K562 (cell line): ENCODE measurements around the gene ARMC7. TPM values are rescaled to one million over a fixed set of nuclear protein-coding genes. Genes with fewer than 3 reads are reported as not detected.

Experiments used
- ATAC-seq: fragments of 200-7000 bp; cut with Tn5 transposase; 3 replicates; pipeline ENCODE4 v1.9.1; 2020; ENCODE audit warnings: moderate library complexity
- BruUV-seq: library from RNA; stranded (reverse); fragments of 400-500 nt; replicated peaks from 2 replicates; lab custom pipeline; 2021; lab: Mats Ljungman, UMichigan
- CTCF ChIA-PET: fragments of 300-600 bp; formaldehyde crosslinking; extraction: SDS; loops from one replicate; lab custom pipeline; 2021; ENCODE audit warnings: low intra/inter-chr PET ratio; lab: Yijun Ruan, JAX
- POLR2A ChIA-PET: fragments of 300-600, 350-650 bp; sonication (Branson Sonifier 250); formaldehyde crosslinking; extraction: SDS; loops from one replicate; lab custom pipeline; 2021; ENCODE audit warnings: antibody characterized with exemption, inconsistent platforms; lab: Yijun Ruan, JAX
- DNase-seq, 4 experiments: peaks; one replicate each; pipeline versions ENCODE4 v3.0.0 to v3.0.0-alpha.2; 2011 to 2018; ENCODE audit warnings: low spot score in 3 of 4, mixed read lengths in 3 of 4; ENCODE audit errors: extremely low read depth in 1 of 4
- FAIRE-seq: peaks from 2 replicates; lab custom pipeline; 2011; peaks lifted over from hg19 to GRCh38; lab: Jason Lieb, UNC
- H2AFZ ChIP-seq: 2 replicates; pipeline ENCODE4 v1.6.0; 2011; ENCODE audit warnings: low read depth, low read length, control low read depth, inconsistent platforms
- H3K27ac ChIP-seq: fragments of 200-600 bp; 3 replicates; pipeline ENCODE4 v1.8.0; 2011; ENCODE audit warnings: low read depth, mild to moderate bottlenecking, control low read depth, inconsistent platforms, low read length, moderate library complexity, mixed read lengths; ENCODE audit errors: extremely low read depth
- H3K27me3 ChIP-seq, 2 experiments: fragments of 300-600 bp in 1 of 2; 2 replicates in 1 of 2; 3 replicates in 1 of 2; pipeline versions ENCODE4 v1.6.0 to v1.8.0; 2011; ENCODE audit warnings: inconsistent platforms in 2 of 2, low read length in 2 of 2, mild to moderate bottlenecking in 1 of 2, mixed read lengths in 1 of 2, moderate library complexity in 1 of 2; ENCODE audit not compliant: control insufficient read depth in 2 of 2, insufficient read depth in 2 of 2
- H3K36me3 ChIP-seq: fragments of 300-600 bp; 3 replicates; pipeline ENCODE4 v1.8.0; 2011; ENCODE audit warnings: mild to moderate bottlenecking, low read length, inconsistent platforms; ENCODE audit not compliant: control insufficient read depth, insufficient read depth
- H3K4me1 ChIP-seq, 2 experiments: fragments of 200-600 bp in 1 of 2; replicated peaks in 1 of 2; 2 replicates in 1 of 2; 3 replicates in 1 of 2; pipeline versions ENCODE4 v1.5.1 to v1.8.0; 2011; ENCODE audit warnings: inconsistent platforms in 2 of 2, low read length in 2 of 2, mild to moderate bottlenecking in 1 of 2, mixed read lengths in 1 of 2, moderate library complexity in 1 of 2; ENCODE audit not compliant: control insufficient read depth in 2 of 2, insufficient read depth in 2 of 2
- H3K4me2 ChIP-seq: 2 replicates; pipeline ENCODE4 v1.6.1; 2011; ENCODE audit warnings: low read length, control low read depth, inconsistent platforms, mixed read lengths; ENCODE audit not compliant: insufficient read depth
- H3K4me3 ChIP-seq: fragments of 200-600 bp; sonication (generic), shearing (Covaris generic); 2 replicates; pipeline ENCODE4 v1.5.1; 2016; ENCODE audit warnings: control low read depth, inconsistent platforms
- H3K79me2 ChIP-seq: fragments of 200-600 bp; 3 replicates; pipeline ENCODE4 v1.8.0; 2011; ENCODE audit warnings: low read length, inconsistent platforms; ENCODE audit not compliant: control insufficient read depth, insufficient read depth
- H3K9ac ChIP-seq, 2 experiments: 2 replicates each; pipeline versions ENCODE4 v1.6.0 to v1.6.1; 2011; ENCODE audit warnings: low read depth in 2 of 2, low read length in 2 of 2, control low read depth in 1 of 2, inconsistent platforms in 1 of 2, mild to moderate bottlenecking in 1 of 2, mixed read lengths in 1 of 2; ENCODE audit not compliant: insufficient read depth in 1 of 2
- H3K9me1 ChIP-seq: one replicate; pipeline ENCODE4 v1.6.0; 2011; ENCODE audit warnings: inconsistent platforms, mild to moderate bottlenecking, low read length, moderate library complexity; ENCODE audit not compliant: control insufficient read depth, insufficient read depth
- H3K9me3 ChIP-seq: replicated peaks from 2 replicates; pipeline ENCODE4 v1.5.1; 2011; ENCODE audit warnings: low read depth, low read length, inconsistent platforms; ENCODE audit not compliant: control insufficient read depth, insufficient read depth
- H4K20me1 ChIP-seq: replicated peaks from 2 replicates; pipeline ENCODE4 v1.6.1; 2011; ENCODE audit warnings: low read length, inconsistent platforms, mixed read lengths; ENCODE audit not compliant: control insufficient read depth, insufficient read depth
- BRD9 ChIP-seq: fragments of 450-650 bp; IDR thresholded peaks from 2 replicates; pipeline ENCODE4 v1.6.1; 2018; ENCODE audit warnings: low read depth; ENCODE audit not compliant: partially characterized antibody
- CBFA2T2 ChIP-seq: fragments of 450-650 bp; conservative IDR thresholded peaks from 2 replicates; pipeline ENCODE4 v1.6.1; 2017; ENCODE audit warnings: mild to moderate bottlenecking
- ELF4 ChIP-seq: fragments of 450-650 bp; formaldehyde crosslinking; IDR thresholded peaks from 2 replicates; pipeline ENCODE4 v1.4.0; 2022; ENCODE audit warnings: missing genetic modification characterization
- ETV5 ChIP-seq: sonication (generic); formaldehyde crosslinking; IDR thresholded peaks from 2 replicates; pipeline ENCODE4 v1.4.0; 2020; ENCODE audit warnings: low read depth, mild to moderate bottlenecking, missing genetic modification reagents
- ETV6 ChIP-seq, 3 experiments: fragments of 150-350 bp in 1 of 3; sonication (generic) in 1 of 3; formaldehyde crosslinking in 1 of 3; IDR thresholded peaks; 2 replicates each; pipeline versions ENCODE4 v1.6.1 to v1.8.0; 2014 to 2022; ENCODE audit warnings: borderline replicate concordance in 2 of 3, low read depth in 2 of 3, antibody characterized with exemption in 1 of 3, low read length in 1 of 3, mild to moderate bottlenecking in 1 of 3, missing genetic modification reagents in 1 of 3
- GABPA ChIP-seq: fragments of 200-800 bp; sonication (Bioruptor generic); conservative IDR thresholded peaks from 2 replicates; pipeline ENCODE4 v1.6.1; 2016; ENCODE audit warnings: low read depth, missing genetic modification characterization, missing compliant biosample characterization
- MCM2 ChIP-seq: fragments of 450-650 bp; IDR thresholded peaks from 2 replicates; pipeline ENCODE4 v1.6.1; 2017; ENCODE audit warnings: low read depth, mild to moderate bottlenecking
- NRF1 ChIP-seq, 2 experiments: fragments of 450-650 bp; IDR thresholded peaks in 1 of 2; conservative IDR thresholded peaks in 1 of 2; 2 replicates each; pipeline ENCODE4 v1.6.1; 2014; ENCODE audit warnings: mild to moderate bottlenecking in 2 of 2
- PHB2 ChIP-seq: fragments of 450-650 bp; IDR thresholded peaks from 2 replicates; pipeline ENCODE4 v1.6.1; 2017; ENCODE audit warnings: low read depth
- POLR2AphosphoS5 ChIP-seq: IDR thresholded peaks from 2 replicates; pipeline ENCODE4 v1.6.1; 2011; ENCODE audit warnings: mild to moderate bottlenecking, low read depth, low read length, moderate library complexity; ENCODE audit not compliant: control insufficient read depth, insufficient read depth
- RAD21 ChIP-seq, 2 experiments: fragments of 250-450 bp in 1 of 2; fragments of 450-650 bp in 1 of 2; sonication (Bioruptor Pico) in 1 of 2; formaldehyde crosslinking in 1 of 2; IDR thresholded peaks in 1 of 2; conservative IDR thresholded peaks in 1 of 2; 2 replicates each; pipeline versions ENCODE4 v1.4.0 to v1.8.0; 2020 to 2022; ENCODE audit warnings: mild to moderate bottlenecking in 2 of 2, moderate library complexity in 1 of 2
- ZBTB5 ChIP-seq: fragments of 450-650 bp; IDR thresholded peaks from 2 replicates; pipeline ENCODE4 v1.6.1; 2017; ENCODE audit warnings: antibody characterized with exemption
- ZEB2 ChIP-seq: fragments of 450-650 bp; IDR thresholded peaks from 2 replicates; pipeline ENCODE4 v1.6.1; 2016
- ZNF778 ChIP-seq: fragments of 450-650 bp; formaldehyde crosslinking; IDR thresholded peaks from 2 replicates; pipeline ENCODE4 v1.4.0; 2020; ENCODE audit warnings: mild to moderate bottlenecking, moderate library complexity
- ZSCAN32 ChIP-seq: fragments of 450-650 bp; formaldehyde crosslinking; IDR thresholded peaks from 2 replicates; pipeline ENCODE4 v1.4.0; 2020; ENCODE audit warnings: mild to moderate bottlenecking, moderate library complexity
- WGBS: fragments of 100-300 bp; shearing (Covaris generic); methylation state at CpG from one replicate; pipeline ENCODE4 v1.1.6; 2016; ENCODE audit warnings: low coverage, mixed read lengths; ENCODE audit not compliant: insufficient coverage; ENCODE audit errors: missing lambda C conversion rate; 5-methylcytosine and 5-hydroxymethylcytosine counted together
- in situ Hi-C: fragments of 300-500 bp; cut with MboI; formaldehyde crosslinking; loops from 4 replicates; pipeline ENCODE4 v1.15.0; 2018; ENCODE audit warnings: inconsistent platforms, mixed read lengths
- intact Hi-C: fragments of 100-400 bp; cut with micrococcal nuclease; formaldehyde crosslinking; loops from 2 replicates; pipeline ENCODE4 v1.14.2; 2022
- polyA plus RNA-seq, 8 experiments: library from polyadenylated mRNA; depleted of rRNA in 4 of 8; stranded (reverse) in 5 of 8; unstranded in 3 of 8; fragments of >200 nt; fragmentation: Nextera tagmentation in 2 of 8; fragmentation: Illumina TruSeq in 1 of 8; extraction: Ambion mirVana in 2 of 8; extraction: Trizol in 1 of 8; gene quantifications; 2 replicates each; pipeline versions ENCODE4 v1.2.1 to v1.2.3, GENCODE V29; 2011 to 2014; ENCODE audit warnings: inconsistent platforms in 1 of 8, missing spikeins in 1 of 8
- total RNA-seq, 7 experiments: library from RNA; depleted of rRNA in 6 of 7; stranded (reverse); fragments of >200 nt in 6 of 7; fragmentation: Illumina TruSeq in 2 of 7; extraction: Trizol in 2 of 7; gene quantifications; 2 replicates each; pipeline versions ENCODE4 v1.2.1 to v1.2.3, GENCODE V29; 2011 to 2021; ENCODE audit warnings: low replicate concordance in 1 of 7
- TF ChIP-seq, protein P1 (sequence below): fragments of 450-650 bp; IDR thresholded peaks from 2 replicates; pipeline ENCODE4 v1.6.1; 2018; ENCODE audit warnings: mild to moderate bottlenecking, low read depth; ENCODE audit not compliant: partially characterized antibody

ARMC7 gene
- total and polyA plus RNA-seq, 9 of the 15 experiments (the other 6 are each of a cell fraction or from before 2014, with no cell fraction given), result 1.4 to 15.2 (median 5.9) TPM

- 11% methylated on average over 22 of the region's 22 CpGs for WGBS
- DNase-seq, result peak; percentile 78 to 95 (median 82)
- Histone ChIP-seq H3K36me3 (peaks cover 31% of the 10 kb centered on the region; the same call in 2 of the 3 replicates), H3K4me1 (peaks cover 10 to 35% of the 10 kb centered on the region in 2 experiments), H3K9me1 (no peaks in the 10 kb centered on the region), H3K4me2 (peak overlapping the region; percentile 74), H3K9me3 (no peaks in the 10 kb centered on the region), H3K9ac (peak overlapping the region; percentile 72 to 94), H3K27ac (peak overlapping the region; percentile 79), H3K4me3 (peak overlapping the region; percentile 33), H4K20me1 (no peaks in the 10 kb centered on the region), H2AFZ (peak overlapping the region; percentile 89), H3K79me2 (peaks cover 39% of the 10 kb centered on the region), H3K27me3 (no peaks in the 10 kb centered on the region)
- ATAC-seq, result peak; percentile 82
- POLR2A ChIA-PET, result interaction anchor here (0.5 to 2.8 kb wide), 39 partner anchors 8 to 378 kb away, joined by 3 to 28 read pairs (median 3); partner anchors contain the start of genes JPT1, KCTD2, NT5C and NUP85
- no TSS peak for BruUV-seq
- intact Hi-C loops, result loop anchor here (1.0 to 5.0 kb wide), 5 partner anchors 58 to 152 kb away; no protein-coding TSS in a partner anchor
- in situ Hi-C loops, result loop anchor here (5.0 to 10.0 kb wide), 3 partner anchors 52 to 301 kb away; no protein-coding TSS in a partner anchor
- CTCF ChIA-PET, result interaction anchor here (1.6 to 3.4 kb wide), 4 partner anchors 17 to 87 kb away, joined by 5 to 33 read pairs (median 12); no protein-coding TSS in a partner anchor
- FAIRE-seq, result peak; percentile 98
- TF ChIP-seq ZNF778 (CRISPR knock-in tag) (no peak), RAD21 (CRISPR knock-in tag; conservative IDR thresholded peaks at IDR 0.05 in 1 of 2, IDR thresholded peaks at IDR 0.05 in 1 of 2) (peak; percentile 94 to 96), ZSCAN32 (CRISPR knock-in tag) (no peak), ETV6 (IDR thresholded peaks at IDR 0.05; ENCODE audit: borderline replicate concordance in 1 of 2, low read depth in 2 of 2, low read length in 1 of 2) (peak; percentile 42 to 50; a peak in 1 of 4 replicates), ETV6 (CRISPR knock-in tag; IDR thresholded peaks at IDR 0.05; ENCODE audit: borderline replicate concordance) (no peak), CBFA2T2 (no peak), ZEB2 (no peak), PHB2 (no peak), MCM2 (no peak), POLR2AphosphoS5 (peak; percentile 32; the same call in 1 of the 2 replicates), ZBTB5 (no peak), ETV5 (peak; percentile 78; the same call in 1 of the 2 replicates), NRF1 (conservative IDR thresholded peaks at IDR 0.05 in 1 of 2, IDR thresholded peaks at IDR 0.05 in 1 of 2) (0 out of 4 replicates have a peak, but pooled peaks of 1 of the 2 experiments have one; percentile 1), GABPA (tag) (peak; percentile 72), ELF4 (CRISPR knock-in tag) (no peak), BRD9 (peak; percentile 85)
- TF ChIP-seq, protein P1, sequence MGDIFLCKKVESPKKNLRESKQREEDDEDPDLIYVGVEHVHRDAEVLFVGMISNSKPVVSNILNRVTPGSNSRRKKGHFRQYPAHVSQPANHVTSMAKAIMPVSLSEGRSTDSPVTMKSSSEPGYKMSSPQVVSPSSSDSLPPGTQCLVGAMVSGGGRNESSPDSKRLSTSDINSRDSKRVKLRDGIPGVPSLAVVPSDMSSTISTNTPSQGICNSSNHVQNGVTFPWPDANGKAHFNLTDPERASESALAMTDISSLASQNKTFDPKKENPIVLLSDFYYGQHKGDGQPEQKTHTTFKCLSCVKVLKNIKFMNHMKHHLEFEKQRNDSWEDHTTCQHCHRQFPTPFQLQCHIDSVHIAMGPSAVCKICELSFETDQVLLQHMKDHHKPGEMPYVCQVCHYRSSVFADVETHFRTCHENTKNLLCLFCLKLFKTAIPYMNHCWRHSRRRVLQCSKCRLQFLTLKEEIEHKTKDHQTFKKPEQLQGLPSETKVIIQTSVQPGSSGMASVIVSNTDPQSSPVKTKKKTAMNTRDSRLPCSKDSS, result no peak
Observed at GRCh38 chr17:75113798-75114551, 4.2 kb downstream of the ARMC7 start.
